WERI-Rb-1 (cell line): ENCODE results near the gene HCN4.
A peak's percentile ranks its signal among the peaks of the same experiment; 100 is the strongest.

Experiments
- DNase-seq: peaks from one replicate; pipeline ENCODE4 v3.0.0-alpha.2; 2020
- H3K27ac ChIP-seq: fragments of 250-450 bp; sonication (Bioruptor Pico); 2 replicates; pipeline ENCODE4 v1.5.1; 2020; ENCODE audit warnings: mild to moderate bottlenecking, moderate library complexity
- H3K27me3 ChIP-seq: fragments of 250-450 bp; sonication (Bioruptor Pico); 2 replicates; pipeline ENCODE4 v1.5.1; 2021; ENCODE audit warnings: mild to moderate bottlenecking, low read depth, moderate library complexity; ENCODE audit not compliant: insufficient read depth, severe bottlenecking
- H3K36me3 ChIP-seq: fragments of 250-450 bp; sonication (Bioruptor Pico); 2 replicates; pipeline ENCODE4 v1.5.1; 2020; ENCODE audit warnings: mild to moderate bottlenecking, moderate library complexity
- H3K4me3 ChIP-seq: 2 replicates; pipeline ENCODE4 v1.5.1; 2011; ENCODE audit warnings: low read depth, mild to moderate bottlenecking, control low read depth, low read length
- H3K9me3 ChIP-seq: fragments of 250-450 bp; sonication (Bioruptor Pico); 2 replicates; pipeline ENCODE4 v1.5.1; 2021; ENCODE audit warnings: mild to moderate bottlenecking, moderate library complexity; ENCODE audit not compliant: severe bottlenecking
- TF ChIP-seq, protein P1 (sequence below): IDR thresholded peaks from 2 replicates; pipeline ENCODE4 v1.5.1; 2011; ENCODE audit warnings: low read depth, mild to moderate bottlenecking, control low read depth, inconsistent platforms, low read length

Gene HCN4

DNA sequence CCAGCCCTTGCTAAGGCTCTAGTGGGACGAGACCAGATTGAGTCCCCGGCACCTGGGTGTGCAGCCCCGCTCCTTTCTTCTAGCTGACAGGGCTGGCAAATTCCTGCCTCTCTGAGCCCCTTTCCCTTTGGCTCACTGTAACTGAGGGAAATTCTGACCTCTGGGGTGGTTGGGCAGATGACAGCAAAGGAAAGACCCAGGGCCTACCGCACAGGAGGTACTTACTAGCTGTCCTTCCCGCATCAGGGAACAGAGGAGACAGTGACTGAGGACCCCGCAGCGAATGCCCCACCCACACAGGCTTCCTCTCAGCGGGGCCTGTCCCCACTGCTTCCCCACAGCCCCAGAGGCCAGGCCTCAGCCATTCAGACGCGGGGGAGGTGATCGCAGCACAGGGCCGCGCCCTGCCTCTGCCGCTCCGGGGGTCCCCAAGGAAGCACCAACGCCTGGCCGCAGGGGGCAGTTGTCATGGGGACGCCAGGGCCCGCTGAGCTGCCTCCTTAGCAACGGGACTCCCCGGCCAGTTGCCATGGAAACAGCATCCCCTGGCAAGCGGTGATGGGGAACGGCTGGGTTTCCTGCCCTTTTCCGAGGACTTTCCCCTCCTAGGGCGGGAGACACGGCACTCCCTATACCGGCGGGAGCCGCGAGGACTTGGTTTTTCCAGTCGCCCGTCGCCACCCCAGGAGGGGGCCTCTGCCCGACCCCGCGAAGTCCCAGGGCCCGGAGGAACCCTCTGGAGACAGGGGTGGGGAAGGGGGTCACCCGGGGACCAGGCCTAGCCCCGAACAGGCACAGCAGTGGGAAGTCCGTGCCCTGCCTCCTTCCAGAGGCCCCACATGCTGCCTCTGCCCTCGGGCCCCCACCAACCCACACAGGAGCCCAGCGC is 50.1 kb downstream of the HCN4 start:
- TF ChIP-seq, protein P1, sequence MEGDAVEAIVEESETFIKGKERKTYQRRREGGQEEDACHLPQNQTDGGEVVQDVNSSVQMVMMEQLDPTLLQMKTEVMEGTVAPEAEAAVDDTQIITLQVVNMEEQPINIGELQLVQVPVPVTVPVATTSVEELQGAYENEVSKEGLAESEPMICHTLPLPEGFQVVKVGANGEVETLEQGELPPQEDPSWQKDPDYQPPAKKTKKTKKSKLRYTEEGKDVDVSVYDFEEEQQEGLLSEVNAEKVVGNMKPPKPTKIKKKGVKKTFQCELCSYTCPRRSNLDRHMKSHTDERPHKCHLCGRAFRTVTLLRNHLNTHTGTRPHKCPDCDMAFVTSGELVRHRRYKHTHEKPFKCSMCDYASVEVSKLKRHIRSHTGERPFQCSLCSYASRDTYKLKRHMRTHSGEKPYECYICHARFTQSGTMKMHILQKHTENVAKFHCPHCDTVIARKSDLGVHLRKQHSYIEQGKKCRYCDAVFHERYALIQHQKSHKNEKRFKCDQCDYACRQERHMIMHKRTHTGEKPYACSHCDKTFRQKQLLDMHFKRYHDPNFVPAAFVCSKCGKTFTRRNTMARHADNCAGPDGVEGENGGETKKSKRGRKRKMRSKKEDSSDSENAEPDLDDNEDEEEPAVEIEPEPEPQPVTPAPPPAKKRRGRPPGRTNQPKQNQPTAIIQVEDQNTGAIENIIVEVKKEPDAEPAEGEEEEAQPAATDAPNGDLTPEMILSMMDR = no peak
- H3K27me3 ChIP-seq = no peaks in the 10 kb centered on the region
- DNase-seq = no peak
- H3K36me3 ChIP-seq = no peaks in the 10 kb centered on the region
- no peak overlapping the region for H3K27ac ChIP-seq
- no peak overlapping the region for H3K4me3 ChIP-seq
- no peaks in the 10 kb centered on the region for H3K9me3 ChIP-seq

DNA sequence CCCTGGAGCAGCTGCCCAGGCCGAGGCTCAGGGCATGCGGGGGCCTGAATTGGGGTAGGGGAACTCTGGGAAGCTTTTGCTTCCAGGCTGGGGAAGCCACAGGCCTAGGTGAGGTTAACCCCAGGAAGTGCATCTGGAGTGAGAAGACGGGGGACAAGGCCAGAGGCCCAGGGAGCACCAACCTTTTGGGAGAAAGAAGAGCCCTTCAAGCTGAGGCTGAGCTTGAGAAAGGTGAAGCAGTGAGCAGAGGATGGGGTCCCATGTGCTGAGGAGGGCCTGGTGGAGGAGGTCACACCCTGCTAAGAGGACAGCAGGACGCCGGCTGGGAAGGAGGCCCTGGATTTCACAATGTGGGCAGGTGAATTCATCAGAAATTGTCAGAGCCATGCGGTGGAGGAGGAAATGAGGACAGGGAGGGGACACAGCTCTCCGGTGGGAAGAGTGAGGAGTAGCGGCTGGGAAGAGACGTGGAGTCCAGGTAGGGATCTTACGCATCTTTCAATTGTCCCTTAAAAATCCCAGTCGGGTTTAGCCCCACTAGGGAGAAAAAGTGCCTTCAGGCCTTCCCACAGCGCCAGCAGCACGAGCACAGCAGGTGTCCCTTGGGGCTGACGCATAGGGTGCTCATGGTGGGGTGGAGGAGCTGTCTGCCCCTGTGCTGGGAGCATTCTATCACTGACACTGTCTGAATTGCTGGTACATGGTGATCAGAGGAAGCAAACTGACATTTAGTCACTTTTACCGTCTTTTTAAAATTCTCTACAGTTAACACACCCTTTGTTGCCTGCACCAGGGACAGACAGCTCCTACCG is 50.9 kb downstream of the HCN4 start:
- DNase-seq = no peak
- H3K27me3 ChIP-seq = no peaks in the 10 kb centered on the region
- no peaks in the 10 kb centered on the region for H3K9me3 ChIP-seq
- H3K36me3 ChIP-seq = no peaks in the 10 kb centered on the region
- TF ChIP-seq, protein P1 = no peak
- H3K4me3 ChIP-seq = no peak overlapping the region
- H3K27ac ChIP-seq = no peak overlapping the region

DNA sequence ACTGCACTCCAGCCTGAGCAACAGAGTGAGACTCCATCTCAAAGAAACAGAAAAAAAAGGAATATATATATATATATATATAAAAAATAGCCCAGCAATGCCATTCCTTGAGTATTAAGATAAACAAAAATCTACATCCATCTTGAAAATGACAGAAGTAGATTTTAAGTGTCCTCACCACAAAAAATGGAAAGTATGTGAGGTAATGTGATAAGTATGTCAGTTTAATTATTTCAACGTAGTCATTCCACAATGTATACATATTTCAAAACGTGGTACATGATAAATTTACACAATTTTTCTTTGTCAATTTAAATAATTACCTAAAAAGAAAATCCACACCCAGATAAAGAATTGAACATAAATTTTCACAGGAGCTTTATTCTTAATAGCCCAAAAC is 54.9 kb downstream of the HCN4 start:
- no peak overlapping the region for H3K4me3 ChIP-seq
- TF ChIP-seq, protein P1 = no peak
- no peaks in the 10 kb centered on the region for H3K36me3 ChIP-seq
- no peaks in the 10 kb centered on the region for H3K27me3 ChIP-seq
- no peak for DNase-seq
- no peak overlapping the region for H3K27ac ChIP-seq
- no peaks in the 10 kb centered on the region for H3K9me3 ChIP-seq

DNA sequence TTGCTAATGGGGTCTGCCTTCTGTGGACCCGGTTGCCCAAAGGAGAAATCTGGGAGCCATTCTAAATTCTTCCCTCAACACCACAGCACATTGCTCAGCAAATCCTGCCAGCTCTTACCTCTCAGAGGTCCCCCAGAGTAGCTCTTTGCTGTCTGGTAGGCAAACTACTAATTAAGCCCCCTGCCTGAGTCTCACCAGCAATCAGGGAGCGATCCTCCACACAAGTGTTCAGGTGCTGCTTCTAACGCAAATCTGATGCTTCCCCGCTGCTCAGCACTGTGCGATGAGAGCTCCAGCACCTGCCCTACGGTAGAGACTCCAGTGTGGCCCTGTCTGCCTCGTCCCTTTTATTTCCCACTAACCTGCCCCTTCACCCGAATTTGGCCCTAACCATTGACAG is 60.5 kb downstream of the HCN4 start:
- no peak for DNase-seq
- no peak overlapping the region for H3K4me3 ChIP-seq
- H3K27me3 ChIP-seq = no peaks in the 10 kb centered on the region
- no peak overlapping the region for H3K27ac ChIP-seq
- TF ChIP-seq, protein P1 = no peak
- H3K36me3 ChIP-seq = peaks cover 2% of the 10 kb centered on the region
- no peaks in the 10 kb centered on the region for H3K9me3 ChIP-seq

DNA sequence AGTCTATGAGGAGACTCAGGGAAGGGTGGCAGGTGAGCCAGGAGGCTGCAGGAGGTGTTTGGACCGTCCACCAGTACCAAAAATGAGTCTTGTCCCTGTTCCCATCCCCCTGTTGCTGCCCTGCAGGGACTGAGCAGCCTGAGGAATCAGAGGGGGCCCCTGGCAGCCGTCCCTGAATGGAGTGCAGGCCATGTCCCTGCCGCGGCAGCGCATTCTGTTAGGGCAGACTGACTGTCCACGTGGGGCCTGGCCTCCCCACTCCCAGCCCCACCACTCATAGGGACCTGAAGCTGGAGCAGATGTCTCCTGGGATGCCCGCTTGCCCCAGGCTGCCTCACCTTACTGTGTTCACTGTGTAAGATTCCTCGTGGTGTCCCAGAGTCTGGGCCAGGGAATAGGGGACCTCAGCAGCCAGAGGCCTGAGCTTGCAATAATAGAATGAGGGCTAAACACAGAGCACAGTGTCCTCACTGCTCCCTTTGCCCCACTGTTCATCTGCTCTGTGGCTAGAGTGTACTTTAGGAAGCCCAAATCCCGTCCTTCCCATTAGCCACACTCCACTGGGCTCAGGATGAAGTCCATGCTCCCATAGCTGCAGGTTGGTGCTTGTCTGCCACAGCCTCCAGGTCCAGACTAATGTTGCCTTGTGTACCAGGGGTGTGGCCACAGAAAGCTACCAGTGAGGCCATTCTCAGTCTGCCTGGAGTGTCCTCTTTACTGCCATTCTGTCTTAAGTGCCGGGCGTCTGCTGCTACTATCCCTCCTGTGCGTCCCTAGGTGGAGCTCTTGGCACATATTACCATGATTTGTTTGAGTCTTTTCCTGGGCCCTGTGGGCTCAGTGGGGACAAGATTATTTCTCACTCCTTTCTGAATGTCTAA is 63.2 kb downstream of the HCN4 start:
- Histone ChIP-seq H3K27me3 (no peaks in the 10 kb centered on the region), H3K27ac (no peak overlapping the region), H3K4me3 (no peak overlapping the region), H3K36me3 (peaks cover 27% of the 10 kb centered on the region), H3K9me3 (no peaks in the 10 kb centered on the region)
- TF ChIP-seq, protein P1 = peak; percentile 81
- DNase-seq = peak; percentile 69
